A549 (cell line): ENCODE measurements around the gene QRSL1. TPM values are rescaled to one million over a fixed set of nuclear protein-coding genes. Genes with fewer than 3 reads are reported as not detected.

Source experiments
- ATAC-seq, 2 experiments: fragments of 200-7000 bp in 1 of 2; fragments of >200 bp in 1 of 2; cut with Nextera tagmentation in 1 of 2; cut with Tn5 transposase in 1 of 2; 3 replicates each; pipeline versions ENCODE4 v1.8.0 to v1.9.1; 2018 to 2020; ENCODE audit warnings: mild to moderate bottlenecking in 1 of 2, moderate library complexity in 1 of 2
- CTCF ChIA-PET: fragments of 300-600 bp; sonication (Branson Sonifier 250); formaldehyde crosslinking; extraction: SDS; loops from one replicate; lab custom pipeline; 2021; ENCODE audit warnings: antibody characterized with exemption, inconsistent platforms; lab: Yijun Ruan, JAX
- POLR2A ChIA-PET: fragments of 350-600 bp; formaldehyde crosslinking; extraction: SDS; loops from one replicate; lab custom pipeline; 2021; ENCODE audit warnings: antibody characterized with exemption, inconsistent platforms; lab: Yijun Ruan, JAX
- DNase-seq, 2 experiments: peaks; one replicate each; pipeline versions ENCODE4 v3.0.0 to v3.0.0-alpha.2; 2011 to 2016; ENCODE audit warnings: low read depth in 1 of 2, low spot score in 1 of 2
- FAIRE-seq: peaks from 2 replicates; lab custom pipeline; 2011; peaks lifted over from hg19 to GRCh38; lab: Jason Lieb, UNC
- H3K27ac ChIP-seq, 2 experiments: fragments of >200 bp; sonication (Bioruptor Twin); formaldehyde crosslinking; 3 replicates each; pipeline ENCODE4 v1.5.1; 2016 to 2017
- H3K4me1 ChIP-seq: fragments of >200 bp; sonication (Bioruptor Twin); formaldehyde crosslinking; 3 replicates; pipeline ENCODE4 v1.6.1; 2016
- H3K4me2 ChIP-seq: fragments of >200 bp; sonication (Bioruptor Twin); formaldehyde crosslinking; 3 replicates; pipeline ENCODE4 v1.6.1; 2016
- H3K4me3 ChIP-seq: fragments of >200 bp; sonication (Bioruptor Twin); formaldehyde crosslinking; 3 replicates; pipeline ENCODE4 v1.5.1; 2016
- H3K9me3 ChIP-seq: fragments of >200 bp; sonication (Bioruptor Twin); formaldehyde crosslinking; 3 replicates; pipeline ENCODE4 v1.6.1; 2016
- CBX2 ChIP-seq: fragments of 200-600 bp; sonication (generic); IDR thresholded peaks from 2 replicates; pipeline ENCODE4 v1.6.1; 2016; ENCODE audit warnings: low read depth, mild to moderate bottlenecking, borderline replicate concordance
- CEBPB ChIP-seq, 2 experiments: fragments of >200 bp in 1 of 2; sonication (Bioruptor Twin) in 1 of 2; formaldehyde crosslinking in 1 of 2; IDR thresholded peaks; 2 replicates each; pipeline ENCODE4 v1.6.1; 2012 to 2016
- EHF ChIP-seq: fragments of 250-450 bp; sonication (Bioruptor Pico); IDR thresholded peaks from 2 replicates; pipeline ENCODE4 v1.5.0; 2020; ENCODE audit warnings: mild to moderate bottlenecking
- EP300 ChIP-seq, 2 experiments: fragments of >200 bp; sonication (Bioruptor Twin); formaldehyde crosslinking; IDR thresholded peaks; 2 replicates in 1 of 2; 3 replicates in 1 of 2; pipeline ENCODE4 v1.6.1; 2016 to 2017
- GATA3 ChIP-seq: IDR thresholded peaks from 2 replicates; pipeline ENCODE4 v1.6.1; 2012; ENCODE audit warnings: borderline replicate concordance
- HDAC2 ChIP-seq: fragments of 200-600 bp; sonication (generic); IDR thresholded peaks from 2 replicates; pipeline ENCODE4 v1.6.1; 2016
- HOXA7 ChIP-seq: fragments of 250-450 bp; sonication (Bioruptor Pico); IDR thresholded peaks from 2 replicates; pipeline ENCODE4 v1.5.0; 2020; ENCODE audit warnings: mild to moderate bottlenecking, moderate library complexity
- HOXB5 ChIP-seq: fragments of 250-450 bp; sonication (Bioruptor Pico); IDR thresholded peaks from 2 replicates; pipeline ENCODE4 v1.5.0; 2020; ENCODE audit warnings: mild to moderate bottlenecking, moderate library complexity
- JUNB ChIP-seq: fragments of >200 bp; sonication (Bioruptor Twin); formaldehyde crosslinking; IDR thresholded peaks from 2 replicates; pipeline ENCODE4 v1.6.1; 2016
- KDM1A ChIP-seq: fragments of 200-600 bp; sonication (generic); IDR thresholded peaks from 2 replicates; pipeline ENCODE4 v1.6.1; 2016; ENCODE audit warnings: low read depth, mild to moderate bottlenecking
- MAFK ChIP-seq: fragments of 450-650 bp; IDR thresholded peaks from 2 replicates; pipeline ENCODE4 v1.6.1; 2014; ENCODE audit not compliant: partially characterized antibody
- MAZ ChIP-seq: fragments of 150-350 bp; IDR thresholded peaks from 2 replicates; pipeline ENCODE4 v1.6.1; 2014; ENCODE audit warnings: antibody characterized with exemption, low read depth, low read length, borderline replicate concordance
- MYC ChIP-seq: IDR thresholded peaks from 2 replicates; pipeline ENCODE4 v1.6.1; 2012; ENCODE audit warnings: mild to moderate bottlenecking, inconsistent platforms, low read length, improper control_type of control experiment, borderline replicate concordance
- NFE2L2 ChIP-seq: fragments of 150-350 bp; conservative IDR thresholded peaks from 2 replicates; pipeline ENCODE4 v1.6.1; 2014; ENCODE audit warnings: low read length
- POLR2AphosphoS2 ChIP-seq: conservative IDR thresholded peaks from 2 replicates; pipeline ENCODE4 v1.6.1; 2012; ENCODE audit warnings: low read length, improper control_type of control experiment, inconsistent platforms
- RNF2 ChIP-seq: fragments of 200-600 bp; sonication (generic); IDR thresholded peaks from 2 replicates; pipeline ENCODE4 v1.6.1; 2016; ENCODE audit warnings: low read depth, mild to moderate bottlenecking, antibody characterized with exemption, moderate library complexity, borderline replicate concordance
- TP53 ChIP-seq: fragments of 250-450 bp; sonication (Bioruptor Pico); IDR thresholded peaks from 2 replicates; pipeline ENCODE4 v1.5.0; 2021; ENCODE audit warnings: mild to moderate bottlenecking, moderate library complexity
- ZC3H11A ChIP-seq: fragments of 450-650 bp; IDR thresholded peaks from 2 replicates; pipeline ENCODE4 v1.6.1; 2014; ENCODE audit warnings: antibody characterized with exemption, mild to moderate bottlenecking
- ZFP36 ChIP-seq: fragments of 450-650 bp; IDR thresholded peaks from 2 replicates; pipeline ENCODE4 v1.6.1; 2014; ENCODE audit warnings: borderline replicate concordance; ENCODE audit not compliant: partially characterized antibody
- ZSCAN20 ChIP-seq: fragments of 250-450 bp; sonication (Bioruptor Pico); IDR thresholded peaks from 2 replicates; pipeline ENCODE4 v1.8.0; 2022; ENCODE audit warnings: mild to moderate bottlenecking, moderate library complexity
- WGBS: methylation state at CpG from one replicate; pipeline ENCODE4 v1.1.6; 2017; ENCODE audit errors: missing lambda C conversion rate; 5-methylcytosine and 5-hydroxymethylcytosine counted together
- polyA plus RNA-seq, 4 experiments: library from polyadenylated mRNA; depleted of rRNA in 3 of 4; stranded (reverse); fragments of >200 nt; fragmentation: RNase III in 1 of 4; extraction: RNeasy Plus Mini Kit Qiagen cat#74134 plus additional on column Dnase treatment in 1 of 4; gene quantifications; 2 replicates in 3 of 4; 3 replicates in 1 of 4; pipeline ENCODE4 v1.2.3, GENCODE V29; 2011 to 2017
- TF ChIP-seq, protein P1 (sequence below): IDR thresholded peaks from 2 replicates; pipeline ENCODE4 v1.6.1; 2012
- TF ChIP-seq, protein P2 (sequence below): IDR thresholded peaks from 2 replicates; pipeline ENCODE4 v1.6.1; 2012; ENCODE audit warnings: low read depth, borderline replicate concordance
- TF ChIP-seq, protein P3 (sequence below): fragments of >200 bp; sonication (Bioruptor Twin); formaldehyde crosslinking; IDR thresholded peaks from 3 replicates; pipeline ENCODE4 v1.6.1; 2016
- TF ChIP-seq, protein P4 (sequence below): fragments of >200 bp; sonication (Bioruptor Twin); formaldehyde crosslinking; IDR thresholded peaks from 2 replicates; pipeline ENCODE4 v1.6.1; 2016

Gene QRSL1
- polyA plus RNA-seq, 2 of the 4 experiments (the other 2 are of a cell fraction), result 11.5 to 15.9 TPM

DNA sequence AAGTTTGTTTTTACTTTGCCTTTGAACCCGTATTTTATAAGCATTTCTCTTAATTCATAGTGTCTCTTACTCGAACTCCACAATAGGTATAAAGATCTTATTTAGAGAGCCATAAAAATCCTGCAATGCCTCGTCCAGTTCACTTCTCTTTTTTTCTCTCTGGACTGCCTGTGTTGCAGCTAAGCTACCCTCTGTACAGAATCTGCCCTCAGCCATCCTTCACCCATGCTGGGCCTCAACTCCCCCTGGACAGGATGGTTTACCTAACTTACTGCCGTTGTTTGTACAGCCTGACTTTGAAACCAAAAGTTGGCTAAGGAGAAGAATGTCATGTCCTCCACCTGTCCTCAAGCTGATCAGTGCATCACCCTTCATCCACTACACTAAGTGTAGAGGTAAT, 10.4 kb downstream of the QRSL1 start:
- H3K9me3 ChIP-seq, result no peaks in the 10 kb centered on the region
- H3K4me2 ChIP-seq, result no peak overlapping the region
- CTCF ChIA-PET, result no interaction called here
- H3K4me3 ChIP-seq, result no peak overlapping the region
- 82% methylated on average over 4 of the region's 4 CpGs for WGBS
- H3K4me1 ChIP-seq, result peaks cover 8% of the 10 kb centered on the region; the same call in 1 of the 3 replicates
- no peak for FAIRE-seq
- no peak for ATAC-seq
- H3K27ac ChIP-seq, result no peak overlapping the region
- DNase-seq, result no peak
- POLR2A ChIA-PET, result no interaction called here
- no peak for TF ChIP-seq GATA3
- TF ChIP-seq CEBPB (IDR thresholded peaks at IDR 0.05), result no peak
- no peak for TF ChIP-seq MYC
- TF ChIP-seq HOXB5, result no peak
- no peak for TF ChIP-seq ZC3H11A
- TF ChIP-seq ZFP36, result no peak
- TF ChIP-seq HDAC2, result no peak
- TF ChIP-seq HOXA7 (CRISPR knock-in tag), result no peak
- TF ChIP-seq EHF, result no peak
- TF ChIP-seq, protein P1, sequence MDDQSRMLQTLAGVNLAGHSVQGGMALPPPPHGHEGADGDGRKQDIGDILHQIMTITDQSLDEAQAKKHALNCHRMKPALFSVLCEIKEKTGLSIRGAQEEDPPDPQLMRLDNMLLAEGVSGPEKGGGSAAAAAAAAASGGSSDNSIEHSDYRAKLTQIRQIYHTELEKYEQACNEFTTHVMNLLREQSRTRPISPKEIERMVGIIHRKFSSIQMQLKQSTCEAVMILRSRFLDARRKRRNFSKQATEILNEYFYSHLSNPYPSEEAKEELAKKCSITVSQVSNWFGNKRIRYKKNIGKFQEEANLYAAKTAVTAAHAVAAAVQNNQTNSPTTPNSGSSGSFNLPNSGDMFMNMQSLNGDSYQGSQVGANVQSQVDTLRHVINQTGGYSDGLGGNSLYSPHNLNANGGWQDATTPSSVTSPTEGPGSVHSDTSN, result no peak
- no peak for TF ChIP-seq EP300 (IDR thresholded peaks at IDR 0.05)
- TF ChIP-seq KDM1A, result no peak
- no peak for TF ChIP-seq CBX2
- TF ChIP-seq, protein P2, sequence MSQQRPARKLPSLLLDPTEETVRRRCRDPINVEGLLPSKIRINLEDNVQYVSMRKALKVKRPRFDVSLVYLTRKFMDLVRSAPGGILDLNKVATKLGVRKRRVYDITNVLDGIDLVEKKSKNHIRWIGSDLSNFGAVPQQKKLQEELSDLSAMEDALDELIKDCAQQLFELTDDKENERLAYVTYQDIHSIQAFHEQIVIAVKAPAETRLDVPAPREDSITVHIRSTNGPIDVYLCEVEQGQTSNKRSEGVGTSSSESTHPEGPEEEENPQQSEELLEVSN, result no peak
- TF ChIP-seq RNF2, result no peak
- no peak for TF ChIP-seq POLR2AphosphoS2
- TF ChIP-seq, protein P3, sequence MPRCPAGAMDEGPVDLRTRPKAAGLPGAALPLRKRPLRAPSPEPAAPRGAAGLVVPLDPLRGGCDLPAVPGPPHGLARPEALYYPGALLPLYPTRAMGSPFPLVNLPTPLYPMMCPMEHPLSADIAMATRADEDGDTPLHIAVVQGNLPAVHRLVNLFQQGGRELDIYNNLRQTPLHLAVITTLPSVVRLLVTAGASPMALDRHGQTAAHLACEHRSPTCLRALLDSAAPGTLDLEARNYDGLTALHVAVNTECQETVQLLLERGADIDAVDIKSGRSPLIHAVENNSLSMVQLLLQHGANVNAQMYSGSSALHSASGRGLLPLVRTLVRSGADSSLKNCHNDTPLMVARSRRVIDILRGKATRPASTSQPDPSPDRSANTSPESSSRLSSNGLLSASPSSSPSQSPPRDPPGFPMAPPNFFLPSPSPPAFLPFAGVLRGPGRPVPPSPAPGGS, result no peak
- TF ChIP-seq TP53 (CRISPR knock-in tag), result no peak
- no peak for TF ChIP-seq MAZ

DNA sequence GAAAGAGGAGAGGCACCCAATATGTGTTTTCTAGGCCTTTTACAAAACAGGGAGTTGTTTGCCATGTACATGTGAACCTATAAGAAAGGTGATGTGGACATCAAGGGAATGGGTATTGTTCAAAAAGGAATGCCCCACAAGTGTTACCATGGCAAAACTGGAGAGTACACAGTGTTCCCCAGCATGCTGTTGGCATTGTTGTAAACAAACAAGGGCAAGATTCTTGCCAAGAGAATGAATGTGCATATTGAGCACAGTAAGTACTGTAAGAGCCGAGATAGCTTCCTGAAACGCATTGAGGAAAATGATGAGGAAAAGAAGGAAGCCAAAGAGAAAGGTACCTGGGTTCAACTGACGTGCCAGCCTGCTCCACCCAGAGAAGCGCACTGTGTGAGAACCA, 13.1 kb downstream of the QRSL1 start:
- peak overlapping the region; percentile 23; the same call in 1 of the 3 replicates for H3K4me2 ChIP-seq
- 94% methylated on average over 4 of the region's 4 CpGs for WGBS
- CTCF ChIA-PET, result interaction anchor here (1.0 kb wide), 1 partner anchor 337 kb away, joined by 3 read pairs; no protein-coding TSS in a partner anchor
- FAIRE-seq, result no peak
- H3K9me3 ChIP-seq, result no peaks in the 10 kb centered on the region
- POLR2A ChIA-PET, result no interaction called here
- H3K4me1 ChIP-seq, result peaks cover 8% of the 10 kb centered on the region; the same call in 1 of the 3 replicates
- DNase-seq, result no peak
- no peak for ATAC-seq
- no peak overlapping the region for H3K4me3 ChIP-seq
- H3K27ac ChIP-seq, result peak overlapping the region in 1 of 2 experiments; percentile 51; a peak in 1 of 6 replicates
- TF ChIP-seq NFE2L2 (no peak), ZFP36 (no peak), JUNB (no peak), ZSCAN20 (no peak), MAFK (no peak), EP300 (IDR thresholded peaks at IDR 0.05) (no peak)
- TF ChIP-seq, protein P4, sequence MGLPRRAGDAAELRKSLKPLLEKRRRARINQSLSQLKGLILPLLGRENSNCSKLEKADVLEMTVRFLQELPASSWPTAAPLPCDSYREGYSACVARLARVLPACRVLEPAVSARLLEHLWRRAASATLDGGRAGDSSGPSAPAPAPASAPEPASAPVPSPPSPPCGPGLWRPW, result no peak
